WTC11 (cell line): ENCODE results near the gene RGS14.

Experiments used
- CBFB ChIP-seq: sonication (generic); formaldehyde crosslinking; IDR thresholded peaks from 2 replicates; pipeline ENCODE4 v1.8.1; 2022; ENCODE audit warnings: mild to moderate bottlenecking, low read depth, missing genetic modification reagents
- CREB1 ChIP-seq: sonication (generic); formaldehyde crosslinking; IDR thresholded peaks from 2 replicates; pipeline ENCODE4 v1.8.0; 2023; ENCODE audit warnings: mild to moderate bottlenecking, missing genetic modification reagents
- ETV6 ChIP-seq: sonication (generic); formaldehyde crosslinking; IDR thresholded peaks from 2 replicates; pipeline ENCODE4 v1.8.1; 2022; ENCODE audit warnings: mild to moderate bottlenecking, missing genetic modification reagents
- HMGA2 ChIP-seq: fragments of 250-450 bp; sonication (Bioruptor Pico); IDR thresholded peaks from 2 replicates; pipeline ENCODE4 v1.4.0; 2021; ENCODE audit warnings: mild to moderate bottlenecking, moderate library complexity
- MLX ChIP-seq: sonication (generic); formaldehyde crosslinking; IDR thresholded peaks from 2 replicates; pipeline ENCODE4 v1.8.1; 2023; ENCODE audit warnings: mild to moderate bottlenecking, missing genetic modification reagents, moderate library complexity
- ZNF263 ChIP-seq: sonication (generic); formaldehyde crosslinking; IDR thresholded peaks from 2 replicates; pipeline ENCODE4 v1.8.1; 2022; ENCODE audit warnings: low read depth, mild to moderate bottlenecking, moderate library complexity, missing genetic modification reagents
- ZNF317 ChIP-seq: sonication (generic); formaldehyde crosslinking; IDR thresholded peaks from 2 replicates; pipeline ENCODE4 v1.8.1; 2023; ENCODE audit warnings: low read depth, mild to moderate bottlenecking, moderate library complexity, missing genetic modification reagents, borderline replicate concordance
- ZNF416 ChIP-seq: fragments of 250-450 bp; sonication (Bioruptor Pico); IDR thresholded peaks from 2 replicates; pipeline ENCODE4 v1.9.0; 2021; ENCODE audit warnings: mild to moderate bottlenecking, inconsistent platforms
- TF ChIP-seq, protein P1 (sequence below): fragments of 200-600 bp; IDR thresholded peaks from 2 replicates; pipeline ENCODE4 v1.8.0; 2022; ENCODE audit warnings: antibody characterized with exemption
- TF ChIP-seq, protein P2 (sequence below): sonication (generic); formaldehyde crosslinking; IDR thresholded peaks from 2 replicates; pipeline ENCODE4 v1.8.0; 2022; ENCODE audit warnings: mild to moderate bottlenecking, missing genetic modification reagents
- TF ChIP-seq, protein P3 (sequence below): sonication (generic); formaldehyde crosslinking; IDR thresholded peaks from 2 replicates; pipeline ENCODE4 v1.8.1; 2023; ENCODE audit warnings: mild to moderate bottlenecking, missing genetic modification reagents, moderate library complexity

GRCh38 chr5:177332896-177333260 is 24.8 kb upstream of the RGS14 start:
- TF ChIP-seq, protein P1, sequence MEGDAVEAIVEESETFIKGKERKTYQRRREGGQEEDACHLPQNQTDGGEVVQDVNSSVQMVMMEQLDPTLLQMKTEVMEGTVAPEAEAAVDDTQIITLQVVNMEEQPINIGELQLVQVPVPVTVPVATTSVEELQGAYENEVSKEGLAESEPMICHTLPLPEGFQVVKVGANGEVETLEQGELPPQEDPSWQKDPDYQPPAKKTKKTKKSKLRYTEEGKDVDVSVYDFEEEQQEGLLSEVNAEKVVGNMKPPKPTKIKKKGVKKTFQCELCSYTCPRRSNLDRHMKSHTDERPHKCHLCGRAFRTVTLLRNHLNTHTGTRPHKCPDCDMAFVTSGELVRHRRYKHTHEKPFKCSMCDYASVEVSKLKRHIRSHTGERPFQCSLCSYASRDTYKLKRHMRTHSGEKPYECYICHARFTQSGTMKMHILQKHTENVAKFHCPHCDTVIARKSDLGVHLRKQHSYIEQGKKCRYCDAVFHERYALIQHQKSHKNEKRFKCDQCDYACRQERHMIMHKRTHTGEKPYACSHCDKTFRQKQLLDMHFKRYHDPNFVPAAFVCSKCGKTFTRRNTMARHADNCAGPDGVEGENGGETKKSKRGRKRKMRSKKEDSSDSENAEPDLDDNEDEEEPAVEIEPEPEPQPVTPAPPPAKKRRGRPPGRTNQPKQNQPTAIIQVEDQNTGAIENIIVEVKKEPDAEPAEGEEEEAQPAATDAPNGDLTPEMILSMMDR, result no peak
- TF ChIP-seq, protein P2, sequence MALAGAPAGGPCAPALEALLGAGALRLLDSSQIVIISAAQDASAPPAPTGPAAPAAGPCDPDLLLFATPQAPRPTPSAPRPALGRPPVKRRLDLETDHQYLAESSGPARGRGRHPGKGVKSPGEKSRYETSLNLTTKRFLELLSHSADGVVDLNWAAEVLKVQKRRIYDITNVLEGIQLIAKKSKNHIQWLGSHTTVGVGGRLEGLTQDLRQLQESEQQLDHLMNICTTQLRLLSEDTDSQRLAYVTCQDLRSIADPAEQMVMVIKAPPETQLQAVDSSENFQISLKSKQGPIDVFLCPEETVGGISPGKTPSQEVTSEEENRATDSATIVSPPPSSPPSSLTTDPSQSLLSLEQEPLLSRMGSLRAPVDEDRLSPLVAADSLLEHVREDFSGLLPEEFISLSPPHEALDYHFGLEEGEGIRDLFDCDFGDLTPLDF (CRISPR knock-in tag), result no peak
- TF ChIP-seq CREB1 (CRISPR knock-in tag) (no peak), ZNF317 (no peak), ZNF263 (CRISPR knock-in tag) (no peak), MLX (CRISPR knock-in tag) (no peak), CBFB (CRISPR knock-in tag) (no peak), ETV6 (CRISPR knock-in tag) (no peak), HMGA2 (CRISPR knock-in tag) (no peak), ZNF416 (CRISPR knock-in tag) (no peak)
- TF ChIP-seq, protein P3, sequence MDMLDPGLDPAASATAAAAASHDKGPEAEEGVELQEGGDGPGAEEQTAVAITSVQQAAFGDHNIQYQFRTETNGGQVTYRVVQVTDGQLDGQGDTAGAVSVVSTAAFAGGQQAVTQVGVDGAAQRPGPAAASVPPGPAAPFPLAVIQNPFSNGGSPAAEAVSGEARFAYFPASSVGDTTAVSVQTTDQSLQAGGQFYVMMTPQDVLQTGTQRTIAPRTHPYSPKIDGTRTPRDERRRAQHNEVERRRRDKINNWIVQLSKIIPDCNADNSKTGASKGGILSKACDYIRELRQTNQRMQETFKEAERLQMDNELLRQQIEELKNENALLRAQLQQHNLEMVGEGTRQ (CRISPR knock-in tag), result no peak
